Measurements from ENCODE around the gene CAMKMT. TPM values are rescaled to one million over a fixed set of nuclear protein-coding genes. Genes with fewer than 3 reads are reported as not detected.

The CAMKMT gene
- total RNA-seq, 1 donor from 2014 or later = 5.8 TPM

DNA sequence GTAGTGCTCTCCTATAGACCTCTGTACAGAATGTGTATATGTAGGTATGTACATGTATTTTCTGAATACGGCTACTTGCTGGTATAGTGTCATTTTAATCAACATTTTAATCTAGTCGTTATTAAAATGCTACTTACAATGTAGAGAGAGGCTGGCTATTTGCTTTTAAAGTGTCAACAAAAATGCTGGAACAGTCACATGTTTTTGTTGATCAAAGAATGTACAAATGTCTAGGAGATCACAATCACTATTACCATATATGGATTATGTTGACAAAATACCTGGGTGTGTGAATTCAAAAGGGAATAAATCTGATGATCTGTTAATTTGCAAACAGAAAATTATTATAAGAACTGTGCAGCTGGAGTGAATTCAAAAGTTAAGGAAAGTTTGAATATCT is 170.3 kb downstream of the CAMKMT start:
- H3K27me3 ChIP-seq (ENCODE audit: control insufficient read depth, insufficient read depth, low read length) = no peaks in the 10 kb centered on the region
- TF ChIP-seq, protein P1, sequence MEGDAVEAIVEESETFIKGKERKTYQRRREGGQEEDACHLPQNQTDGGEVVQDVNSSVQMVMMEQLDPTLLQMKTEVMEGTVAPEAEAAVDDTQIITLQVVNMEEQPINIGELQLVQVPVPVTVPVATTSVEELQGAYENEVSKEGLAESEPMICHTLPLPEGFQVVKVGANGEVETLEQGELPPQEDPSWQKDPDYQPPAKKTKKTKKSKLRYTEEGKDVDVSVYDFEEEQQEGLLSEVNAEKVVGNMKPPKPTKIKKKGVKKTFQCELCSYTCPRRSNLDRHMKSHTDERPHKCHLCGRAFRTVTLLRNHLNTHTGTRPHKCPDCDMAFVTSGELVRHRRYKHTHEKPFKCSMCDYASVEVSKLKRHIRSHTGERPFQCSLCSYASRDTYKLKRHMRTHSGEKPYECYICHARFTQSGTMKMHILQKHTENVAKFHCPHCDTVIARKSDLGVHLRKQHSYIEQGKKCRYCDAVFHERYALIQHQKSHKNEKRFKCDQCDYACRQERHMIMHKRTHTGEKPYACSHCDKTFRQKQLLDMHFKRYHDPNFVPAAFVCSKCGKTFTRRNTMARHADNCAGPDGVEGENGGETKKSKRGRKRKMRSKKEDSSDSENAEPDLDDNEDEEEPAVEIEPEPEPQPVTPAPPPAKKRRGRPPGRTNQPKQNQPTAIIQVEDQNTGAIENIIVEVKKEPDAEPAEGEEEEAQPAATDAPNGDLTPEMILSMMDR (IDR thresholded peaks at IDR 0.05; ENCODE audit: insufficient read depth, low read length, poor library complexity, severe bottlenecking) = no peak
- H3K36me3 ChIP-seq (ENCODE audit: control insufficient read depth, insufficient read depth, low read length) = no peaks in the 10 kb centered on the region
- no peak for DNase-seq (ENCODE audit: low read depth)
- H3K4me3 ChIP-seq (ENCODE audit: low read depth, low read length) = no peak overlapping the region

DNA sequence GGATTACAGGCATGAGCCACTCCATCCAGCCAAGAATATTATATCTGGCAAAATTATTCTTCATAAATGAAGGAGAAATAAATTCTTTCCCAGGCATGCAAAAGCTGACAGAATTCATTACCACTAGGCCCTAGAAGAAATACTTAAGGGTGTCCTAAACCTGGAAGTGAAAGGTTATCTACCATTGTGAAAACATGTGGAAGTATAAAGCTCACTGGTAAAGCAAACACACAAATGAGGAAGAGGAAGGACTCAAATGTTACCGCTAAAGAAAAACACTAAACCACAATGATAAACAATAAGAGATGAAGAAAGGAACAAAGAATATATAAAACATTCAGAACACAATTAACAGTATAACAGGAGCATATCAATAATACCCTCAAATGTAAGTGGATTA is 171.8 kb downstream of the CAMKMT start:
- H3K36me3 ChIP-seq (ENCODE audit: control insufficient read depth, insufficient read depth, low read length) = no peaks in the 10 kb centered on the region
- TF ChIP-seq, protein P1 (IDR thresholded peaks at IDR 0.05; ENCODE audit: insufficient read depth, low read length, poor library complexity, severe bottlenecking) = no peak
- no peak overlapping the region for H3K4me3 ChIP-seq (ENCODE audit: low read depth, low read length)
- no peaks in the 10 kb centered on the region for H3K27me3 ChIP-seq (ENCODE audit: control insufficient read depth, insufficient read depth, low read length)
- DNase-seq (ENCODE audit: low read depth) = no peak

DNA sequence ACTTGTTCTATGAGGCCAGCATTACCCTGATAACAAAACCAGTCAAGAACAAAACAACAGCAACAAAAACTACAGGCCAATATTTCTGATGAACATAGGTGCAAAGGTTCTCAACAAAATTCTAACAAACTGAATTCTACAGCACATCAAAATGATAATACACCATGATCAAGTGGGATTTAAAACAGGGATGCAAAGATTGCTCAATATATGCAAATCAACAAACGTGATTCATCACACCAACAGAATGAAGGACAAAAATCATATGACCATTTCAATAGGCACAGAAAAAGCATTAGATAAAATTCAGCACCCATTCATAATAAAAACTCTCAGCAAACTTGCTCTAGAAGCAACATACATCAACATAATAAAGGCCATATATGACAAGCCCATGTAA is 173.6 kb downstream of the CAMKMT start:
- TF ChIP-seq, protein P1 (IDR thresholded peaks at IDR 0.05; ENCODE audit: insufficient read depth, low read length, poor library complexity, severe bottlenecking) = no peak
- Histone ChIP-seq H3K36me3 (ENCODE audit: control insufficient read depth, insufficient read depth, low read length) (no peaks in the 10 kb centered on the region), H3K27me3 (ENCODE audit: control insufficient read depth, insufficient read depth, low read length) (no peaks in the 10 kb centered on the region), H3K4me3 (ENCODE audit: low read depth, low read length) (no peak overlapping the region)
- DNase-seq (ENCODE audit: low read depth) = no peak

DNA sequence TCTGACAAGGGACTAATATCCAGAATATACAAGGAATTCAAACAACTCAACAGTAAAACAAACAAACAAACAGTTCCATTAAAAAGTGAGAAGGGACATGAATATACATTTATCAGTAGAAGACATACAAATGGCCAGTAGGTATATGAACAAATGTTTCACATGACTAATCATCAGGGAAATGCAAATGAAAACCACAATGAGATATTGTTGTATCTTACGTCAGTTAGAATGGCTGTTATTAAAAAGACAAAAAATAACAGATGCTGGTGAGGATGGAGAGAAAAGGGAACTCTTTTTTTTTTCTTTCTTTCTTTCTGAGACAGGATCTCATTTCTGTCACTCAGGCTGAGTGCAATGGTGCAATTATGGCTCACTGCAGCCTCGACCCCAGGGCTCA is 175.5 kb downstream of the CAMKMT start:
- DNase-seq (ENCODE audit: low read depth) = no peak
- TF ChIP-seq, protein P1 (IDR thresholded peaks at IDR 0.05; ENCODE audit: insufficient read depth, low read length, poor library complexity, severe bottlenecking) = no peak
- Histone ChIP-seq H3K4me3 (ENCODE audit: low read depth, low read length) (no peak overlapping the region), H3K36me3 (ENCODE audit: control insufficient read depth, insufficient read depth, low read length) (no peaks in the 10 kb centered on the region), H3K27me3 (ENCODE audit: control insufficient read depth, insufficient read depth, low read length) (no peaks in the 10 kb centered on the region)

DNA sequence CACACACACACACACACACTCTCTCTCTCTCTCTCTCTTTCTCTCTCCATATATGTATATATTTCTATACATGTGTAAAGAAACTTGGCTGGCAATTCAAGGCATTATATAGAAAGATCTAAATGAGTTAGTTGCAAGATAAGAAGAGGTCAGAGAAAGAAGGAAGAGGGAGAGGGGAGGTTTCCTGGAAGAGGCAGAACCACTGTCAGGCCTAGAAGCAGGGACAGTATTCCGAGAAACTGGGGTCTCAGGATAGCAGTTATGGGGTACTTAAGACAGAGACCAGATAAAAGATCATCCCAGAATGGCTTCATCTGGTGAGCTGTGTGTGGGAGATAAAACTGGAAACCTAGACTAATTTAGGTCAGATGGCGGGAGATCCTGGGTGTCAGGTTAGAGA is 180.8 kb downstream of the CAMKMT start:
- DNase-seq (ENCODE audit: low read depth) = no peak
- no peaks in the 10 kb centered on the region for H3K27me3 ChIP-seq (ENCODE audit: control insufficient read depth, insufficient read depth, low read length)
- no peaks in the 10 kb centered on the region for H3K36me3 ChIP-seq (ENCODE audit: control insufficient read depth, insufficient read depth, low read length)
- TF ChIP-seq, protein P1 (IDR thresholded peaks at IDR 0.05; ENCODE audit: insufficient read depth, low read length, poor library complexity, severe bottlenecking) = no peak
- H3K4me3 ChIP-seq (ENCODE audit: low read depth, low read length) = no peak overlapping the region

All from kidney epithelial cell (primary cell).